ENCODE results near the gene SOS1.

SOS1 gene

GRCh38 chr2:39091063-39091462 lies 29.8 kb downstream of the SOS1 start:
- intact Hi-C loops (cut with DNase I; ENCODE audit: low total_unique reads), result loop anchor here (5.0 kb wide), 1 partner anchor 941 kb away; no protein-coding TSS in a partner anchor
- H3K36me3 ChIP-seq, result no peaks in the 10 kb centered on the region
- H3K27me3 ChIP-seq, result no peaks in the 10 kb centered on the region
- H3K9me3 ChIP-seq, result no peaks in the 10 kb centered on the region
- no peak for TF ChIP-seq CTCF (IDR thresholded peaks at IDR 0.05)
- DNase-seq, result no peak
- H3K27ac ChIP-seq, result no peak overlapping the region
- H3K4me3 ChIP-seq, result no peak overlapping the region
- H3K4me1 ChIP-seq, result peaks cover 0 to 22% (median 7%) of the 10 kb centered on the region in 4 donors

DNA sequence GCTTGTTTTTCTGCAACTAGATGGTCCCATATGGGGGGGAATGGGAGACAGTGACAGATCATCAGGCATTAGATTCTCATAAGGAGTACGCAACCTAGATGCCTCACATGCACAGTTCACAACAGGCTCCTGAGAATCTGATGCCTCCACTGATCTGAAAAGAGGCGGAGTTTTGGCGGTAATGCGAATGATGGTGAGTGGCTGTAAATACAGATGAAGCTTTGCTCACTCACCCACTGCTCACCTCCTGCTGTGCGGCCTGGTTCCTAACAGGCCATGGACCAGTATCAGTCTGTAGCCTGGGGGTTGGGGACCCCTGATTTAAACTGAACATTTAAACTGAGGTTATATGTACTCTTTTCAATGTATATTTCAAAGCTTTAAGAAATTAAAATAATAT lies 40.7 kb downstream of the SOS1 start:
- TF ChIP-seq CTCF (IDR thresholded peaks at IDR 0.05), result no peak
- Histone ChIP-seq H3K27ac (no peak overlapping the region), H3K36me3 (no peaks in the 10 kb centered on the region), H3K27me3 (no peaks in the 10 kb centered on the region), H3K4me1 (peaks cover 0 to 36% (median 0%) of the 10 kb centered on the region in 4 donors), H3K4me3 (no peak overlapping the region), H3K9me3 (no peaks in the 10 kb centered on the region)
- intact Hi-C loops (cut with DNase I; ENCODE audit: low total_unique reads), result no loop called here
- DNase-seq, result no peak

GRCh38 chr2:39069890-39070465 lies 50.9 kb downstream of the SOS1 start:
- Histone ChIP-seq H3K36me3 (peaks cover 0 to 11% (median 9%) of the 10 kb centered on the region in 3 donors), H3K27me3 (no peaks in the 10 kb centered on the region), H3K4me1 (peaks cover 0 to 18% (median 0%) of the 10 kb centered on the region in 4 donors), H3K9me3 (no peaks in the 10 kb centered on the region), H3K27ac (no peak overlapping the region), H3K4me3 (no peak overlapping the region)
- TF ChIP-seq CTCF (IDR thresholded peaks at IDR 0.05), result no peak
- intact Hi-C loops (cut with DNase I; ENCODE audit: low total_unique reads), result loop anchor here (10.0 kb wide), 1 partner anchor 45 kb away; no protein-coding TSS in a partner anchor
- no peak for DNase-seq

DNA sequence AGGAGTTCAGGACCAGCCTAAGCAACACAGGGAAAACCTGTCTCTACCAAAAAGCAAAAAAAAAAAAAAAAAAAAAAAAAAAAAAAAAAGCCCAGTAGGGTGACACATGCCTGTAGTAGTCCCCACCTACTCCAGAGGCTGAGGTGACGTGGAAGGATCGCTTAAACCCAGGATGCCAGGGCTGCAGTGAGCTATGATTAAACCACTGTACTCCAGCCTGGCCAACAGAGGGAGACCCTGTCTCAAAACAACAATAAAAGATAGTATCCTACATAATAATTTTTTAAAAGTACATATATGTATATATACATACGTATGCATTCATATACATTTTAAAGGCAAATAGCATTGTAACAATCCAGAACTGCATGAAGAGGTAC lies 51.7 kb downstream of the SOS1 start:
- intact Hi-C loops (cut with DNase I; ENCODE audit: low total_unique reads), result loop anchor here (10.0 kb wide), 1 partner anchor 46 kb away; no protein-coding TSS in a partner anchor
- peaks cover 0 to 21% (median 0%) of the 10 kb centered on the region in 4 donors for H3K4me1 ChIP-seq
- DNase-seq, result no peak
- H3K9me3 ChIP-seq, result no peaks in the 10 kb centered on the region
- H3K36me3 ChIP-seq, result peaks cover 0 to 11% (median 9%) of the 10 kb centered on the region in 3 donors
- H3K27me3 ChIP-seq, result no peaks in the 10 kb centered on the region
- no peak overlapping the region for H3K27ac ChIP-seq
- TF ChIP-seq CTCF (IDR thresholded peaks at IDR 0.05), result no peak
- H3K4me3 ChIP-seq, result no peak overlapping the region

GRCh38 chr2:39068299-39069135 lies 52.3 kb downstream of the SOS1 start:
- Histone ChIP-seq H3K27ac (no peak overlapping the region), H3K36me3 (peaks cover 0 to 11% (median 9%) of the 10 kb centered on the region in 3 donors), H3K4me3 (no peak overlapping the region), H3K4me1 (peaks cover 0 to 21% (median 0%) of the 10 kb centered on the region in 4 donors), H3K9me3 (no peaks in the 10 kb centered on the region), H3K27me3 (no peaks in the 10 kb centered on the region)
- TF ChIP-seq CTCF (IDR thresholded peaks at IDR 0.05), result no peak
- intact Hi-C loops (cut with DNase I; ENCODE audit: low total_unique reads), result loop anchor here (10.0 kb wide), 1 partner anchor 46 kb away; no protein-coding TSS in a partner anchor
- no peak for DNase-seq
